K562 (cell line): Measurements from ENCODE around the gene CDK5R2. TPM values are rescaled to one million over a fixed set of nuclear protein-coding genes. Genes with fewer than 3 reads are reported as not detected.

Experiments
- ATAC-seq: fragments of 200-7000 bp; cut with Tn5 transposase; 3 replicates; pipeline ENCODE4 v1.9.1; 2020; ENCODE audit warnings: moderate library complexity
- BruUV-seq: library from RNA; stranded (reverse); fragments of 400-500 nt; replicated peaks from 2 replicates; lab custom pipeline; 2021; lab: Mats Ljungman, UMichigan
- CTCF ChIA-PET: fragments of 300-600 bp; formaldehyde crosslinking; extraction: SDS; loops from one replicate; lab custom pipeline; 2021; ENCODE audit warnings: low intra/inter-chr PET ratio; lab: Yijun Ruan, JAX
- POLR2A ChIA-PET: fragments of 300-600, 350-650 bp; sonication (Branson Sonifier 250); formaldehyde crosslinking; extraction: SDS; loops from one replicate; lab custom pipeline; 2021; ENCODE audit warnings: antibody characterized with exemption, inconsistent platforms; lab: Yijun Ruan, JAX
- DNase-seq, 4 experiments: peaks; one replicate each; pipeline versions ENCODE4 v3.0.0 to v3.0.0-alpha.2; 2011 to 2018; ENCODE audit warnings: low spot score in 3 of 4, mixed read lengths in 3 of 4; ENCODE audit errors: extremely low read depth in 1 of 4
- FAIRE-seq: peaks from 2 replicates; lab custom pipeline; 2011; peaks lifted over from hg19 to GRCh38; lab: Jason Lieb, UNC
- H2AFZ ChIP-seq: 2 replicates; pipeline ENCODE4 v1.6.0; 2011; ENCODE audit warnings: low read depth, low read length, control low read depth, inconsistent platforms
- H3K27ac ChIP-seq: fragments of 200-600 bp; 3 replicates; pipeline ENCODE4 v1.8.0; 2011; ENCODE audit warnings: low read depth, mild to moderate bottlenecking, control low read depth, inconsistent platforms, low read length, moderate library complexity, mixed read lengths; ENCODE audit errors: extremely low read depth
- H3K27me3 ChIP-seq, 2 experiments: fragments of 300-600 bp in 1 of 2; 2 replicates in 1 of 2; 3 replicates in 1 of 2; pipeline versions ENCODE4 v1.6.0 to v1.8.0; 2011; ENCODE audit warnings: inconsistent platforms in 2 of 2, low read length in 2 of 2, mild to moderate bottlenecking in 1 of 2, mixed read lengths in 1 of 2, moderate library complexity in 1 of 2; ENCODE audit not compliant: control insufficient read depth in 2 of 2, insufficient read depth in 2 of 2
- H3K36me3 ChIP-seq: fragments of 300-600 bp; 3 replicates; pipeline ENCODE4 v1.8.0; 2011; ENCODE audit warnings: mild to moderate bottlenecking, low read length, inconsistent platforms; ENCODE audit not compliant: control insufficient read depth, insufficient read depth
- H3K4me1 ChIP-seq, 2 experiments: fragments of 200-600 bp in 1 of 2; replicated peaks in 1 of 2; 2 replicates in 1 of 2; 3 replicates in 1 of 2; pipeline versions ENCODE4 v1.5.1 to v1.8.0; 2011; ENCODE audit warnings: inconsistent platforms in 2 of 2, low read length in 2 of 2, mild to moderate bottlenecking in 1 of 2, mixed read lengths in 1 of 2, moderate library complexity in 1 of 2; ENCODE audit not compliant: control insufficient read depth in 2 of 2, insufficient read depth in 2 of 2
- H3K4me2 ChIP-seq: 2 replicates; pipeline ENCODE4 v1.6.1; 2011; ENCODE audit warnings: low read length, control low read depth, inconsistent platforms, mixed read lengths; ENCODE audit not compliant: insufficient read depth
- H3K4me3 ChIP-seq: fragments of 200-600 bp; sonication (generic), shearing (Covaris generic); 2 replicates; pipeline ENCODE4 v1.5.1; 2016; ENCODE audit warnings: control low read depth, inconsistent platforms
- H3K79me2 ChIP-seq: fragments of 200-600 bp; 3 replicates; pipeline ENCODE4 v1.8.0; 2011; ENCODE audit warnings: low read length, inconsistent platforms; ENCODE audit not compliant: control insufficient read depth, insufficient read depth
- H3K9ac ChIP-seq, 2 experiments: 2 replicates each; pipeline versions ENCODE4 v1.6.0 to v1.6.1; 2011; ENCODE audit warnings: low read depth in 2 of 2, low read length in 2 of 2, control low read depth in 1 of 2, inconsistent platforms in 1 of 2, mild to moderate bottlenecking in 1 of 2, mixed read lengths in 1 of 2; ENCODE audit not compliant: insufficient read depth in 1 of 2
- H3K9me1 ChIP-seq: one replicate; pipeline ENCODE4 v1.6.0; 2011; ENCODE audit warnings: inconsistent platforms, mild to moderate bottlenecking, low read length, moderate library complexity; ENCODE audit not compliant: control insufficient read depth, insufficient read depth
- H3K9me3 ChIP-seq: replicated peaks from 2 replicates; pipeline ENCODE4 v1.5.1; 2011; ENCODE audit warnings: low read depth, low read length, inconsistent platforms; ENCODE audit not compliant: control insufficient read depth, insufficient read depth
- H4K20me1 ChIP-seq: replicated peaks from 2 replicates; pipeline ENCODE4 v1.6.1; 2011; ENCODE audit warnings: low read length, inconsistent platforms, mixed read lengths; ENCODE audit not compliant: control insufficient read depth, insufficient read depth
- BCOR ChIP-seq: fragments of 450-650 bp; IDR thresholded peaks from 2 replicates; pipeline ENCODE4 v1.6.1; 2016
- BRF1 ChIP-seq: IDR thresholded peaks from 3 replicates; pipeline ENCODE4 v1.6.1; 2011; ENCODE audit warnings: borderline replicate concordance, mild to moderate bottlenecking; ENCODE audit not compliant: insufficient read length; ENCODE audit errors: extremely low read depth
- CBX8 ChIP-seq: fragments of 200-600 bp; sonication (generic); IDR thresholded peaks from 2 replicates; pipeline ENCODE4 v1.6.1; 2012; ENCODE audit warnings: borderline replicate concordance, mixed run types, low read depth, mild to moderate bottlenecking, moderate library complexity, mixed read lengths, low read length, control low read depth, inconsistent platforms; ENCODE audit not compliant: poor library complexity, severe bottlenecking; ENCODE audit errors: extremely low read depth
- CREM ChIP-seq: IDR thresholded peaks from 2 replicates; pipeline ENCODE4 v1.6.1; 2014; ENCODE audit warnings: antibody characterized with exemption, low read depth
- GTF2E2 ChIP-seq: fragments of 200-800 bp; sonication (Bioruptor generic); IDR thresholded peaks from 2 replicates; pipeline ENCODE4 v1.6.1; 2016; ENCODE audit warnings: missing genetic modification characterization, missing compliant biosample characterization
- MGA ChIP-seq: fragments of 450-650 bp; IDR thresholded peaks from 2 replicates; pipeline ENCODE4 v1.6.1; 2016; ENCODE audit warnings: mild to moderate bottlenecking, moderate library complexity
- NR1H2 ChIP-seq: sonication (generic); formaldehyde crosslinking; IDR thresholded peaks from 2 replicates; pipeline ENCODE4 v1.4.0; 2020; ENCODE audit warnings: mild to moderate bottlenecking, missing genetic modification reagents
- NR2C2 ChIP-seq, 2 experiments: fragments of 200-800 bp in 1 of 2; sonication (Bioruptor generic) in 1 of 2; sonication (generic) in 1 of 2; formaldehyde crosslinking in 1 of 2; IDR thresholded peaks; 2 replicates each; pipeline versions ENCODE4 v1.6.1 to v1.8.0; 2016 to 2022; ENCODE audit warnings: mild to moderate bottlenecking in 1 of 2, missing compliant biosample characterization in 1 of 2, missing genetic modification characterization in 1 of 2, missing genetic modification reagents in 1 of 2
- STAT5A ChIP-seq: IDR thresholded peaks from 2 replicates; pipeline ENCODE4 v1.6.1; 2012; ENCODE audit warnings: low read length, inconsistent platforms, borderline replicate concordance
- ZNF121 ChIP-seq: sonication (generic); formaldehyde crosslinking; conservative IDR thresholded peaks from 2 replicates; pipeline ENCODE4 v1.8.0; 2022; ENCODE audit warnings: missing genetic modification reagents
- WGBS: fragments of 100-300 bp; shearing (Covaris generic); methylation state at CpG from one replicate; pipeline ENCODE4 v1.1.6; 2016; ENCODE audit warnings: low coverage, mixed read lengths; ENCODE audit not compliant: insufficient coverage; ENCODE audit errors: missing lambda C conversion rate; 5-methylcytosine and 5-hydroxymethylcytosine counted together
- in situ Hi-C: fragments of 300-500 bp; cut with MboI; formaldehyde crosslinking; loops from 4 replicates; pipeline ENCODE4 v1.15.0; 2018; ENCODE audit warnings: inconsistent platforms, mixed read lengths
- intact Hi-C: fragments of 100-400 bp; cut with micrococcal nuclease; formaldehyde crosslinking; loops from 2 replicates; pipeline ENCODE4 v1.14.2; 2022
- polyA plus RNA-seq, 8 experiments: library from polyadenylated mRNA; depleted of rRNA in 4 of 8; stranded (reverse) in 5 of 8; unstranded in 3 of 8; fragments of >200 nt; fragmentation: Nextera tagmentation in 2 of 8; fragmentation: Illumina TruSeq in 1 of 8; extraction: Ambion mirVana in 2 of 8; extraction: Trizol in 1 of 8; gene quantifications; 2 replicates each; pipeline versions ENCODE4 v1.2.1 to v1.2.3, GENCODE V29; 2011 to 2014; ENCODE audit warnings: inconsistent platforms in 1 of 8, missing spikeins in 1 of 8
- total RNA-seq, 7 experiments: library from RNA; depleted of rRNA in 6 of 7; stranded (reverse); fragments of >200 nt in 6 of 7; fragmentation: Illumina TruSeq in 2 of 7; extraction: Trizol in 2 of 7; gene quantifications; 2 replicates each; pipeline versions ENCODE4 v1.2.1 to v1.2.3, GENCODE V29; 2011 to 2021; ENCODE audit warnings: low replicate concordance in 1 of 7

The CDK5R2 gene
- total and polyA plus RNA-seq, 9 of the 15 experiments (the other 6 are each of a cell fraction or from before 2014, with no cell fraction given) = 0.09 TPM; not detected in 8

DNA sequence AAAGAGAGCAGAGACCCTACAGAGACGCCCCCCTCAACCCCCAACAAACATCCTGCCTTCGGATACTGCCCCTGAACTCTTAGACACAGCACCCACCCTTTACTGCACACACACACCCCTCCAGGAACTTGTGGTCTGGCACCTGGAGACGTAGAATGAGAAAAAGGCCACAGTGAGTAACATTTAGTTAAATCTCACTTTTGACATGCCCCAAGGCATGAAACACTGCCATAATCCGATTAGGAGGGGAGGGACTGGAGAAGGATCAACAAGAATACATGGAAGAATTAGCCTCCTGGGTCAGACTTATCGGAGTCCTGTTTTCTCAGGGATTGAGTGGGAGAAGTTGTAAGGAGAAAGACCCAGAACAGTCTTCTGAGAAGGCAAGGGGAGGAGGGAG is 4.1 kb downstream of the CDK5R2 start:
- peaks cover 7 to 21% of the 10 kb centered on the region in 2 experiments; a peak in 4 of 5 replicates for H3K27me3 ChIP-seq
- H3K4me2 ChIP-seq = peak overlapping the region; percentile 44
- WGBS = 2% methylated on average over 5 of the region's 5 CpGs
- no peaks in the 10 kb centered on the region for H3K79me2 ChIP-seq
- POLR2A ChIA-PET = interaction anchor here (0.6 to 0.9 kb wide), 2 partner anchors 14 to 105 kb away, joined by 3 to 4 read pairs; no protein-coding TSS in a partner anchor
- H3K4me3 ChIP-seq = no peak overlapping the region
- CTCF ChIA-PET = no interaction called here
- BruUV-seq = no TSS peak
- no peak overlapping the region for H2AFZ ChIP-seq
- H3K4me1 ChIP-seq = peaks cover 11 to 31% of the 10 kb centered on the region in 2 experiments; a peak in 4 of 5 replicates
- no peaks in the 10 kb centered on the region for H3K9me3 ChIP-seq
- in situ Hi-C loops = no loop called here
- H3K9me1 ChIP-seq = no peaks in the 10 kb centered on the region
- no peaks in the 10 kb centered on the region for H3K36me3 ChIP-seq
- ATAC-seq (no peak), FAIRE-seq (no peak), DNase-seq (no peak)
- intact Hi-C loops = loop anchor here (5.0 kb wide), 1 partner anchor 56 kb away; no protein-coding TSS in a partner anchor
- H4K20me1 ChIP-seq = no peaks in the 10 kb centered on the region
- TF ChIP-seq ZNF121 (CRISPR knock-in tag) = no peak
- no peak for TF ChIP-seq BCOR
- TF ChIP-seq BRF1 = no peak
- no peak for TF ChIP-seq CREM
- no peak for TF ChIP-seq MGA
- TF ChIP-seq NR2C2 (CRISPR knock-in tag; IDR thresholded peaks at IDR 0.05) = no peak
- peak; percentile 37; the same call in 1 of the 2 replicates for TF ChIP-seq NR2C2 (tag; IDR thresholded peaks at IDR 0.05)
- no peak for TF ChIP-seq CBX8
- 0 out of 2 replicates have a peak, but pooled peaks have one; percentile 36 for TF ChIP-seq GTF2E2 (tag)
- no peak for TF ChIP-seq NR1H2
- TF ChIP-seq STAT5A = no peak
- H3K27ac ChIP-seq = no peak overlapping the region; the same call in 2 of the 3 replicates
- H3K9ac ChIP-seq = no peak overlapping the region
